Measurements from ENCODE around the gene MAGEA8.
"Not testable (repeated sequence)": the region's sequence is repeated elsewhere in the genome, so short reads cannot be mapped to it uniquely, and the experiment has no call there.

The MAGEA8 gene

GRCh38 chrX:149881081-149881711 is at the start of gene MAGEA8:
MAGEA8 (plus strand) TSS chrX:149881183; CDS start chrX:149884273, 3,090 bp downstream.
- DNase-seq = no peak

- no peak for DNase-seq
Measured at GRCh38 chrX:149831473-149831872, 49.5 kb upstream of the MAGEA8 start.

GRCh38 chrX:149836728-149837127 is 44.3 kb upstream of the MAGEA8 start:
- DNase-seq = not testable (repeated sequence)

- DNase-seq = no peak
Measured at GRCh38 chrX:149837167-149837566, 43.8 kb upstream of the MAGEA8 start.

GRCh38 chrX:149837639-149838038 is 43.3 kb upstream of the MAGEA8 start:
- DNase-seq = peak; percentile 46

- DNase-seq = no peak
Measured at GRCh38 chrX:149841929-149842328, 39.1 kb upstream of the MAGEA8 start.

- no peak for DNase-seq
Measured at GRCh38 chrX:149845385-149845784, 35.6 kb upstream of the MAGEA8 start.

GRCh38 chrX:149846789-149847188 is 34.2 kb upstream of the MAGEA8 start:
- DNase-seq = no peak

GRCh38 chrX:149848855-149849254 is 32.1 kb upstream of the MAGEA8 start:
- no peak for DNase-seq

GRCh38 chrX:149849787-149850186 is 31.2 kb upstream of the MAGEA8 start:
- DNase-seq = no peak

GRCh38 chrX:149851864-149852263 is 29.1 kb upstream of the MAGEA8 start:
- DNase-seq = no peak

GRCh38 chrX:149853925-149854324 is 27.1 kb upstream of the MAGEA8 start:
- no peak for DNase-seq

GRCh38 chrX:149858592-149858991 is 22.4 kb upstream of the MAGEA8 start:
- DNase-seq = no peak

- no peak for DNase-seq
Measured at GRCh38 chrX:149860445-149860844, 20.5 kb upstream of the MAGEA8 start.

- DNase-seq = no peak
Measured at GRCh38 chrX:149865390-149865789, 15.6 kb upstream of the MAGEA8 start.

- DNase-seq = no peak
Measured at GRCh38 chrX:149867488-149867887, 13.5 kb upstream of the MAGEA8 start.

- DNase-seq = no peak
Measured at GRCh38 chrX:149870840-149871239, 10.1 kb upstream of the MAGEA8 start.

GRCh38 chrX:149871433-149871832 is 9.6 kb upstream of the MAGEA8 start:
- DNase-seq = no peak

GRCh38 chrX:149871940-149872339 is 9.0 kb upstream of the MAGEA8 start:
- peak; percentile 65 for DNase-seq

GRCh38 chrX:149877157-149877556 is 3.8 kb upstream of the MAGEA8 start:
- no peak for DNase-seq

GRCh38 chrX:149877636-149878035 is 3.3 kb upstream of the MAGEA8 start:
- no peak for DNase-seq

- DNase-seq = not testable (repeated sequence)
Measured at GRCh38 chrX:149890828-149891227, 9.8 kb downstream of the MAGEA8 start.

- peak; percentile 42 for DNase-seq
Measured at GRCh38 chrX:149898554-149898953, 17.6 kb downstream of the MAGEA8 start.

GRCh38 chrX:149903889-149904748 is 23.1 kb downstream of the MAGEA8 start:
- DNase-seq = no peak

Measured in activated CD4-positive, alpha-beta T cell treated with anti-CD3 and anti-CD28 coated beads, Interleukin-2, amount 50 U/mL, for 16 hours (primary cell).